C4-2B (cell line): ENCODE results near the gene NAB2.

ENCODE experiments used
- ZFX ChIP-seq: fragments of 450-650 bp; IDR thresholded peaks from 2 replicates; pipeline ENCODE4 v1.6.1; 2017
- TF ChIP-seq, protein P1 (sequence below): fragments of 450-650 bp; conservative IDR thresholded peaks from 2 replicates; pipeline ENCODE4 v1.5.1; 2017; ENCODE audit warnings: mild to moderate bottlenecking

DNA sequence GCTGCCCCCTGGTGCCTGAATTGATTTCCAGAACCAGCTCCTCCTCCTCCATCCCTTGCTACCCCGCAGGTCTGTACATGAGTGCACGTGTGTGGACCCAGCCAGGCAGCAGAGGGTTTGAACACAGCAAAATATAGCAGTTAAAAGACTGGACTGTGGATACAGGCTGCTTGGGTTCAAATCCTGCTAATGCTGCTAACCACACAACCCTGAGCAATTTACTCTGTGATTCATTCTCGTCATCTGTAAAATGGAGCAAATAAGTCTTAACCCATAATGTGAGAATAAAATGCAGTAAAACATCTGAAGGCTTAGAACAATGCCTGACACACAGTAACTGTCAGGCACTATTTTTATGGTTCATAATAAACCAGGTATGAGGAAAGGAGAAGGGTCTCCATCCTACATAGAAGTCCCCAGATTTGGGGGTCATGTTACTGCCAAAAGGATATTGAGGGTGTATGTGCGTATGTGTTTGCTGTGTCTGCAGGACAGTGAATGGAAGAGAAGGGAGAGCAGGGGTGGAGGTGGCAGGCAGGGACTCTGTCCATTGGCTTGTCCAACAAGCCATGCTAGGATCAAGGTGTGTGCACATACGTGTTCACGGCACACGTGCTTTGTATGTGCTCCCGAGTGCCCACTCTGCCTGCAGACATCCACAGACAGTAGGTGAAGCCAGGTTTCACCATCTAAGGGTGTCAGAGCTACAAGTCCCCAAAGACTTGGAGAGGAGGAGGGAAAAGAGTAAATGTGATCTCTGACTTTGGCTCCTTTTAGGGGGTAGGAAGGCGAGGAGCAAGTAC lies 23.8 kb downstream of the NAB2 start:
- TF ChIP-seq, protein P1, sequence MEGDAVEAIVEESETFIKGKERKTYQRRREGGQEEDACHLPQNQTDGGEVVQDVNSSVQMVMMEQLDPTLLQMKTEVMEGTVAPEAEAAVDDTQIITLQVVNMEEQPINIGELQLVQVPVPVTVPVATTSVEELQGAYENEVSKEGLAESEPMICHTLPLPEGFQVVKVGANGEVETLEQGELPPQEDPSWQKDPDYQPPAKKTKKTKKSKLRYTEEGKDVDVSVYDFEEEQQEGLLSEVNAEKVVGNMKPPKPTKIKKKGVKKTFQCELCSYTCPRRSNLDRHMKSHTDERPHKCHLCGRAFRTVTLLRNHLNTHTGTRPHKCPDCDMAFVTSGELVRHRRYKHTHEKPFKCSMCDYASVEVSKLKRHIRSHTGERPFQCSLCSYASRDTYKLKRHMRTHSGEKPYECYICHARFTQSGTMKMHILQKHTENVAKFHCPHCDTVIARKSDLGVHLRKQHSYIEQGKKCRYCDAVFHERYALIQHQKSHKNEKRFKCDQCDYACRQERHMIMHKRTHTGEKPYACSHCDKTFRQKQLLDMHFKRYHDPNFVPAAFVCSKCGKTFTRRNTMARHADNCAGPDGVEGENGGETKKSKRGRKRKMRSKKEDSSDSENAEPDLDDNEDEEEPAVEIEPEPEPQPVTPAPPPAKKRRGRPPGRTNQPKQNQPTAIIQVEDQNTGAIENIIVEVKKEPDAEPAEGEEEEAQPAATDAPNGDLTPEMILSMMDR: peak; percentile 90
- no peak for TF ChIP-seq ZFX
